Measurements from ENCODE around the gene BAHCC1. TPM values are rescaled to one million over a fixed set of nuclear protein-coding genes. Genes with fewer than 3 reads are reported as not detected.
A peak's percentile ranks its signal among the peaks of the same experiment; 100 is the strongest.
"Not testable (repeated sequence)": the region's sequence is repeated elsewhere in the genome, so short reads cannot be mapped to it uniquely, and the experiment has no call there.

The BAHCC1 gene
- total RNA-seq, 1 donor from 2014 or later: 8.0 TPM

DNA sequence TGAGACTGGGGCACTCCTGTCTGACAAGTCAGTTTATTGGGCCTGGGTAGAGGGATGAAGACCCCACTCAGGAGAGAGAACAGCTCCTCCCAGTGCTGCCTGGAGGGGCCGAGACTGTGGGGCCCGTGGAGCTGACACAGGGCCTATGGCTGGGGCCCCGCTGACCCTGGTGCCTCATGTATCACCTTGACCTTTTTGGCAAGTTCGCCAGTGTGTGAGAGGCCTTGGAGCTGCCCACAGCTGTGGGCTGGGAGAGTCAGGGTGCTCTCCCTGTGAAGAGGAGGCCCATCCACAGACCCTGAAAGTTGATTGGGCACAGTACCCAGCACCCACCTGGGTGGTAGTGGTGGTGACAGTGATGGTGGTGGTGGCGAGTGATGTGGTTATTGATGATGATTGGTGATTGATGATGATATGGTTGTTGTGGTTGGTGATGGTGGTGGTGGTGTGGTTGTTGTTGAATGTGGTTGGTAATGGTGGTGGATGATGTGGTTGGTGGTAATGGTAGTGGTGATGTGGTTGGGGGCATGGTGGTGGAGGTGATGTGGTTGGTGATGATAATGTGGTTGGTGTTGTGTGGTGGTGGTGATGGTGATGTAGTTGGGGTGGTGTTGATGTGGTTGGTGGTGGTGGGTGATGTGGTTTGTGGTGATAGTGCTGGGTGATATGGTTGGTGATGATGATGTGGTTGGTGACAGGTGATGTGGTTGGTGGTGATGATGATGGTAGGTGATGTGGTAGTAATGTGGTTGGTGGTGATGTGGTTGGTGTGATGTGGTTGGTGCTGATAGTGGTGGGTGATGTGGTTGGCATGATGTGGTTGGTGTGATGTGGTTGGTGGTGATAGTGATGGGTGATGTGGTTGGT lies 29.1 kb downstream of the BAHCC1 start:
- ATAC-seq (no peak), DNase-seq (ENCODE audit: low spot score) (no peak)

GRCh38 chr17:81425041-81425440 lies 29.8 kb downstream of the BAHCC1 start:
- not testable (repeated sequence) for ATAC-seq; DNase-seq (ENCODE audit: low spot score)

GRCh38 chr17:81425716-81426392 lies 30.6 kb downstream of the BAHCC1 start:
- ATAC-seq; DNase-seq (ENCODE audit: low spot score): not testable (repeated sequence)

GRCh38 chr17:81426393-81427172 lies 31.3 kb downstream of the BAHCC1 start:
- DNase-seq (ENCODE audit: low spot score): no peak

DNA sequence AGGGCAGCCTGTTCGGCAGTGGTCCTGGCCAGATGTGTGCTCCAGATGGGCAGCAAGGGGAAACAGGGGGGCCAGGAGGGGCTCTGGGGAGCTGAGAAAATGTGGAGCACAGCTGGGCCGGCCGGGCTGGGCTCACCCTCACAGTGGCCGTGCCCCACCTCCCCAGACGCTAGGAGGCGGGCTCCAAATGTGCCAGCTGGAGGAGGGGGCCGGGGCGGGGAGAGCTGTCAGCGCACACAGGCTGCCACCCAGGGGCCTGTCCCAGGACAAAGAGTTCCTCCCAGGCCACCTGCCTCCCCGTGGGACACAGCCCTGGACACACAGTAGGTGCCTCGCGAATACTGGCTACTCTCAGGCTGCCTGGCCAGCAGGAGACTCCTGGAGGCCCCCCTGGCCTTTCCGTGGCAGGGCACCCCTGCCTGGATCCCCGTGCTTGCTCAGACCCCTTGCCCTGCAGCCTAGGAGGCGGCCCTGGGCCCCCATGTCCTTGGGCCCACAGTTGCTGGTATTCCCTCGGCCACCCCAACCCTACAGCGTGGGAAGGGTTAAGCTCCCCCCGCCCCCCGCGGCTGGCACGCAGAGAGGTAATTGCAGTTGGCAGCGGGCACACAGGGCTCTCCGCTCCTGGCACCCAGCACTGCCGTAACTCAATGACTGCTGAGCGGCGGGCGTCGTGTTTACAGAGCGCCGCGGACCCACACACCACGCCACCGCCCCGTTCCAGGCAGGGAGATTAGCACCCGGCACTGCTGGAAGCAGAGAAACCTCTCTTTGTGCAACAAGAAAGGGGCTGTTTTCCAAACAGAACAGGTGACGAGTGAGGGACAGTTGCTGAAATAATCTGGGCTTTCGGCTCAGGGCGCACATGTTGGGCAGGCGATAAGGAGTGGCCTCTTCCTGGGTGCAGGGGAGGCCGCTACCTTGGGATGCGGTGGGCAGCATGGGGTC lies 32.2 kb downstream of the BAHCC1 start:
- DNase-seq (ENCODE audit: low spot score): peak; percentile 81
- peak; percentile 73 for ATAC-seq

More at GRCh38 chr17:81426393-81427172, 31.3 kb downstream of the BAHCC1 start:
- ATAC-seq: no peak

GRCh38 chr17:81428121-81428515 lies 32.9 kb downstream of the BAHCC1 start:
- DNase-seq (ENCODE audit: low spot score) (no peak), ATAC-seq (peak; percentile 1)

- DNase-seq (ENCODE audit: low spot score): no peak
- no peak for ATAC-seq
Observed at GRCh38 chr17:81428516-81428915, 33.3 kb downstream of the BAHCC1 start.

GRCh38 chr17:81428948-81429774 lies 33.9 kb downstream of the BAHCC1 start:
- ATAC-seq: peak; percentile 74
- peak; percentile 91 for DNase-seq (ENCODE audit: low spot score)

- no peak for DNase-seq (ENCODE audit: low spot score)
- ATAC-seq: no peak
Observed at GRCh38 chr17:81429821-81430551, 34.7 kb downstream of the BAHCC1 start.

DNA sequence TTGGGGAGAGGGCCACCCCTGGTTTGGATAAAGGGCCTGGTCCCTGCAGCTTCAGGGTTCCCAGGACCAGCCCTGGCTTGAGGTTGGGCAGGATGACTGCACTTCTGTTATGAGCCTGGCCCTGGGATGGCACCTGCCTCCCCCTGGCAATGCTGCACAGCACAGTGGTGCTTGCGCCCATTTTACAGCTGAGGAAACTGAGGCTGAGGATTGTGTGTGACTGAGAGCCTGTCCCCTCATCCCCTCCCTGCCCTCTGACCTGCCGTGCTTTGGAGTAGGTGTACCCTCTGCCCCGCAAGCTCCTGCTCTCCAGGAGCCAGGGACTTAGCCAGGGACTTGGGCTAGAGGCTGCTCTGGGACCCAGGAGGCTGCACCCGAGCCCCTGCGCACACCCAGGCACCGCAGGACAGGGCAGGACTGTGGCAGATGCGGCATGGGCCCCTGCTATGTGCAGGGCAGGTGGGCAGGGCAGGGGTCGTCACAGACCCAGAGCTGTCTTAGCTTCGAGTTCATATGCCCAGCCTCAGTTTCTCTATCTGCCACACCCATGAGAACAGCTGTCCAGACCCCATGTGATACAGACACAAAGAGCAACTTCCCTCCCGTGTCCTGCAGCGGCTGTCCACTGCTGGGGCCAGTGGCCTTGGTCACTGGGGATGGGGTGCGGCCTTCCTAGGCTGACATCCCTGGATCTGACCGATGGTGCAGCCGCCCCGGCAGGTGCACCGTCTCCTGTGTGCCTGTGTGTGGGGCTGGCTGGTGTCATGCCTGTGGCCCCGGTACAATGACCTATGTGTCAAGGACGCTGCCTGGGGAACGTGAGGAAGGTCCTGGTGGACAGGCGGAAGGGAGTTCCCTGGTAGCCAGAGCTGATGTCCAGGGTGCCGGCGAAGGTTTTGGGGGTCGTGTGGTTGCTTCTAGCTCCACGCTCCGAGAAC lies 36.6 kb downstream of the BAHCC1 start:
- peak; percentile 37 for ATAC-seq
- DNase-seq (ENCODE audit: low spot score): peak; percentile 62

- ATAC-seq (peak; percentile 56), DNase-seq (ENCODE audit: low spot score) (peak; percentile 76)
Observed at GRCh38 chr17:81432941-81433340, 37.7 kb downstream of the BAHCC1 start.

DNA sequence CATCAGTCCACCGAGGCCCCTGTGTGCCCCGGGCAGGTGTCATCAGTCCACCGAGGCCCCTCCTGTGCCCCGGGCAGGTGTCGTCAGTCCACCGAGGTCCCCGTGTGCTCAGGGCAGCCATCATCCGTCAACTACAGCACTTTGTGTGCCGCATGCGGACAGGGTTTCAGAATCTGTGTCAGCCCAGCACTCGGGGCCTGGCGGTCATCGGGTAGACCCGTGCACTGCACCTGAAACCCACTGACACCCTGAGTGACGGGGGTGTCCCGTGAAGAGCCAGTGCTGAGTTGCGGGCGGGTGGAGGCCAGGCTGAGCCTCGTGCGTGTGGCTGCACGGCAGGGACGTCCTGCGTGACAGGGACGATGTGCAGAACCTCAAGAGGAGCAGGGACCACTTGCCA lies 38.4 kb downstream of the BAHCC1 start:
- no peak for ATAC-seq
- DNase-seq (ENCODE audit: low spot score): no peak

DNA sequence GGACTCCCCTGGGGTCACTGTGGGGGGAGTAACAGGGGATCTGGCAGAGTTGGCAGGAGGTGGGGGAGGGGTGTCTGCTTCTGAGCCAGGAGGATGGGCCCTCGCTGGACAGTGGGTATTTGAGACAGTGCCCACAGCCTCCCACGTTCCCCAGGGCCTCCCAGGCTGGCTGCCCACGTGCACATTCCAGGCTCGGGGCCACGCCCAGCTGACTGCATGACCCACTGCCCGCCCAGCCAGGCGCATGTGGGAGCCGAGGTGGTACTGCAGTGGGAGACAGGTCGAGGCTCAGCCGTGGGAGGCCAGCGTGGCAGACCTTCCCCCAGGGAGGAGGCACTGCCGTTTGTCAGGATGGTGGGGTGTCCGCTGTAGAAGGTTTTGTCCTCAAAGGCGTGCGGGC lies 38.8 kb downstream of the BAHCC1 start:
- no peak for DNase-seq (ENCODE audit: low spot score)

DNA sequence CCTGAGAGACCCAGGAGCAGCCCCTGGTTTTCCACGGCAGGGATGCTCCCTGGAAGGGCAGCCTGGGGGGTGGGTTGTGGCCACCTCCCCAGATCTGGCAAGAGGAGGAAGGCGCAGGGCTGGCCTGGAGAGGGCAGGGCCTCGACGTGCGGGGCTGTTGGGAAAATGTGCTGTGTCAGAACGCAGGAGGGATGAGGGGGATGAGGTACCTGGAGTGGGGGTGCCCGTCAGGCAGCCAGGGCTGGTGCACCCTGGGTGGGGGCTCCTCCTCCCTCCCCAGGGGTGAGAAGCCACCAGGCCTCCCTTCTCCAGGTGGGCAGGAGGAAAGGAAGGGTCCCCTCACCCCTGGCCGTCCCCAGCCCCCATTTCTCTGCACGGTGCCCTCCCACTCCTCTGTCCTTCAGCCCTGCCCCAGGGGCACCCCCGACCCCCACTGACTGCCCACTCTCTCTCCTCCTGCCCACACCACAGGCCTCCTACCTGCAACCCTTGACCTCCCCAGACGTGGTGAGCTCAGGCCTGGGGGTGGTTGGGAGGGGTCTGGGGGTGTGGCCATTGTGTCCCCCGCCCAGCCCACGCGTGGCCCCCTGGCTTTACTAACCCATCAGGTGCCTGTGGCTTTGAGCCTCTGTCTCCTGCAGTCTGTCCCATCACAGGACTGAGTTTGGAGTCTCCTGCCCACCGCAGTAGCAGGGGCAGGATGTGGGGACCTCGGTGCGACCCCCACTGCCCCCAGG lies 39.6 kb downstream of the BAHCC1 start:
- no peak for ATAC-seq

More for the DNA sequence above, 38.8 kb downstream of the BAHCC1 start:
- ATAC-seq: no peak

GRCh38 chr17:81435652-81436293 lies 40.5 kb downstream of the BAHCC1 start:
- ATAC-seq: no peak

More for the DNA sequence above, 39.6 kb downstream of the BAHCC1 start:
- DNase-seq (ENCODE audit: low spot score): no peak

GRCh38 chr17:81436294-81436849 lies 41.1 kb downstream of the BAHCC1 start:
- DNase-seq (ENCODE audit: low spot score) (no peak), ATAC-seq (no peak)

More at GRCh38 chr17:81435652-81436293, 40.5 kb downstream of the BAHCC1 start:
- DNase-seq (ENCODE audit: low spot score): no peak

All from left lobe of liver (tissue), 2 donors.